ENCODE measurements around the gene MAST4. TPM values are rescaled to one million over a fixed set of nuclear protein-coding genes. Genes with fewer than 3 reads are reported as not detected.

Gene MAST4
- total RNA-seq, 4 donors from 2014 or later = 8.2 to 203 (median 35.5) TPM

DNA sequence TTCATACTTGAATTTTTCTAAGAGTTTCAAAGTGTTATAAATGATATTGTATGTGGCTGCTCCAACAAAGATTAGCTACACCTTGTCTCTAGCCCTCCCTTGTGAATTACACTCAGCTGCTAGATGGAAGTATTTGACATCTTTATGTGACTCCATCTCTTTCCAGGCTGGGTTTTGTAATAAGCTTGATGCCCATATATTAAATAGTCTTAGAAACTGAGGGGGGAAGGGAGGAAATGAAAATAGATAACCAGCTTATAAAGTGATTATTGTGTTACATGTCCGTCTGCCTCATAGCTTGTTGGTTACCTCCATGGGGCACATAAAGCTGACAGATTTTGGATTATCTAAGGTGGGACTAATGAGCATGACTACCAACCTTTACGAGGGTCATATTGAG is 537.0 kb downstream of the MAST4 start:
- no peak overlapping the region for H3K4me3 ChIP-seq
- no peaks in the 10 kb centered on the region for H3K4me1 ChIP-seq
- H3K36me3 ChIP-seq = no peaks in the 10 kb centered on the region
- H3K9me3 ChIP-seq = no peaks in the 10 kb centered on the region
- no peaks in the 10 kb centered on the region for H3K27me3 ChIP-seq
- DNase-seq = no peak
- TF ChIP-seq CTCF (IDR thresholded peaks at IDR 0.05) (no peak), POLR2A (IDR thresholded peaks at IDR 0.05) (no peak)
- intact Hi-C loops (cut with DNase I; ENCODE audit: low total_unique reads) = no loop called here
- H3K27ac ChIP-seq = no peak overlapping the region

- no peak for TF ChIP-seq POLR2A (IDR thresholded peaks at IDR 0.05)
- TF ChIP-seq CTCF (IDR thresholded peaks at IDR 0.05) = no peak
- intact Hi-C loops (cut with DNase I; ENCODE audit: low total_unique reads) = no loop called here
- no peak for DNase-seq
- Histone ChIP-seq H3K9me3 (no peaks in the 10 kb centered on the region), H3K36me3 (no peaks in the 10 kb centered on the region), H3K27ac (no peak overlapping the region), H3K4me1 (no peaks in the 10 kb centered on the region), H3K4me3 (no peak overlapping the region), H3K27me3 (no peaks in the 10 kb centered on the region)
These were observed 537.6 kb downstream of the MAST4 start for GRCh38 chr5:67133776-67134175.

- TF ChIP-seq CTCF (IDR thresholded peaks at IDR 0.05) = no peak
- no peak for TF ChIP-seq POLR2A (IDR thresholded peaks at IDR 0.05)
- intact Hi-C loops (cut with DNase I; ENCODE audit: low total_unique reads) = no loop called here
- no peaks in the 10 kb centered on the region for H3K9me3 ChIP-seq
- H3K4me1 ChIP-seq = no peaks in the 10 kb centered on the region
- no peak overlapping the region for H3K27ac ChIP-seq
- no peaks in the 10 kb centered on the region for H3K27me3 ChIP-seq
- no peak for DNase-seq
- no peak overlapping the region for H3K4me3 ChIP-seq
- no peaks in the 10 kb centered on the region for H3K36me3 ChIP-seq
These were observed 539.3 kb downstream of the MAST4 start for GRCh38 chr5:67135381-67135984.

DNA sequence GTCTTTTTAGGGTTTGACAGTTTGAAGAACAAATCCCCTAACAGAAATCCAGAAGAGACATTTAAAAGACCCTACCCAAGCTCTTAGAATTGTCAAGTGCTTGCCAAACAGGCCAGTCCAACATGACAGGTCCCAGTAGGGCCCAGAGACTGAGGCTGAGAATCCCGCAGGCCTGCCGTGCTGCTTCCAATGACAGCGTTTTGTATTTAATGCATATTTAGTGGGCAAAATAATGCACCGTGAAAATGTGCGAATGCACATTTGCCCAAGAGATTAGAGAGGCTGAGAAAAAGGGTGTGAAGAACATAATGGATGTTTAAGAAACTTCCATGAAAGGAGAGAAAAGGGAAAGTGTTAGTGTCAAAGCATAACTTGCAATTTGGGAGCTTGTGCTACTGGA is 542.8 kb downstream of the MAST4 start:
- no peak for DNase-seq
- TF ChIP-seq POLR2A (IDR thresholded peaks at IDR 0.05) = no peak
- no peak for TF ChIP-seq CTCF (IDR thresholded peaks at IDR 0.05)
- intact Hi-C loops (cut with DNase I; ENCODE audit: low total_unique reads) = no loop called here
- Histone ChIP-seq H3K4me3 (no peak overlapping the region), H3K36me3 (no peaks in the 10 kb centered on the region), H3K27ac (no peak overlapping the region), H3K27me3 (no peaks in the 10 kb centered on the region), H3K9me3 (no peaks in the 10 kb centered on the region), H3K4me1 (no peaks in the 10 kb centered on the region)

GRCh38 chr5:67140413-67140812 is 544.2 kb downstream of the MAST4 start:
- no peak for DNase-seq
- no peak for TF ChIP-seq POLR2A (IDR thresholded peaks at IDR 0.05)
- no peak for TF ChIP-seq CTCF (IDR thresholded peaks at IDR 0.05)

More at GRCh38 chr5:67140413-67140812, 544.2 kb downstream of the MAST4 start:
- H3K9me3 ChIP-seq = no peaks in the 10 kb centered on the region
- H3K4me3 ChIP-seq = no peak overlapping the region
- H3K4me1 ChIP-seq = no peaks in the 10 kb centered on the region
- H3K27ac ChIP-seq = no peak overlapping the region
- intact Hi-C loops (cut with DNase I; ENCODE audit: low total_unique reads) = no loop called here
- no peaks in the 10 kb centered on the region for H3K36me3 ChIP-seq
- H3K27me3 ChIP-seq = no peaks in the 10 kb centered on the region

Data from uterus (tissue), 4 donors.